HG02610 (cell line): Measurements from ENCODE around the gene HEPN1.

ENCODE experiments used
- ATAC-seq: cut with Tn5 transposase; IDR thresholded peaks from one replicate; pipeline ENCODE4 v1.9.1; 2021; ENCODE audit warnings: mild to moderate bottlenecking, moderate library complexity; ENCODE audit not compliant: unreplicated experiment

Gene HEPN1

DNA sequence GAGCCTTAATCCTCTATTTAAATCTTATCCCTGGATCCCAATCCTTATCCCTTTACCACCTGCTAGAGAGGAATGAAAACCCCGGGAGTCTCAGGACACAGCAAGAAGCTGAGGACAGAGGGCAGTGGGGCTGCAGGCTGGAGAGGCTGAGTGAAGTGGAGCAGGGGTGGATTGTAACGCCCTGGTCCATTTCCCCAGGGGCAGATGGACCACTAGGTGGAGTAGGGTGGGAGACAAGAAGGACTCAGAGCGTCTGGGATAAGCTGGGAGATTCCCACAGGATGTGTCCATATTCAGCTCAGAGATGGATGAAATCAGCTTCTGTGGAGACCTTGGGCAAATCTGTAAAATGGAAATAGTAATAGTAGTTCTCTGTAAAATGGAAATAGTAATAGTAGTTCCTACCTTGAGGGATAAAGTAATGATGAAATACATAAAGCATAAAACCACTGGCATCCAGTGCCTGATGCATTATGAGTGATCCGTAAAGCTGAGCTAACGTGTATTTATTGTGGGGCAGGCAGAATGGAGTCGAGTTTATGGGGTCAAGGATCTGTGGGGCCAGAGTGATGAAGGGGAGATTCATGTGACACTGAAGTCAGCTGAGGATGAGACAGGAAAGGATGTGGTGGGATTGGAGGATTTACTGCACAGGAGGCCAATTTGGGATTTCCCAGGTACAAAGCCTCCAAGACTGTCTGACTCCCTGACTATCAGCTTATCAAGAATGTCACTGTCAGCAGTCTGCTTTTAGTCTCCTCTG, 19.5 kb upstream of the HEPN1 start:
- ATAC-seq: no peak

GRCh38 chr11:124900464-124900863, 18.6 kb upstream of the HEPN1 start:
- ATAC-seq: no peak

- ATAC-seq: no peak
These were observed 16.4 kb upstream of the HEPN1 start for GRCh38 chr11:124902616-124903015.

DNA sequence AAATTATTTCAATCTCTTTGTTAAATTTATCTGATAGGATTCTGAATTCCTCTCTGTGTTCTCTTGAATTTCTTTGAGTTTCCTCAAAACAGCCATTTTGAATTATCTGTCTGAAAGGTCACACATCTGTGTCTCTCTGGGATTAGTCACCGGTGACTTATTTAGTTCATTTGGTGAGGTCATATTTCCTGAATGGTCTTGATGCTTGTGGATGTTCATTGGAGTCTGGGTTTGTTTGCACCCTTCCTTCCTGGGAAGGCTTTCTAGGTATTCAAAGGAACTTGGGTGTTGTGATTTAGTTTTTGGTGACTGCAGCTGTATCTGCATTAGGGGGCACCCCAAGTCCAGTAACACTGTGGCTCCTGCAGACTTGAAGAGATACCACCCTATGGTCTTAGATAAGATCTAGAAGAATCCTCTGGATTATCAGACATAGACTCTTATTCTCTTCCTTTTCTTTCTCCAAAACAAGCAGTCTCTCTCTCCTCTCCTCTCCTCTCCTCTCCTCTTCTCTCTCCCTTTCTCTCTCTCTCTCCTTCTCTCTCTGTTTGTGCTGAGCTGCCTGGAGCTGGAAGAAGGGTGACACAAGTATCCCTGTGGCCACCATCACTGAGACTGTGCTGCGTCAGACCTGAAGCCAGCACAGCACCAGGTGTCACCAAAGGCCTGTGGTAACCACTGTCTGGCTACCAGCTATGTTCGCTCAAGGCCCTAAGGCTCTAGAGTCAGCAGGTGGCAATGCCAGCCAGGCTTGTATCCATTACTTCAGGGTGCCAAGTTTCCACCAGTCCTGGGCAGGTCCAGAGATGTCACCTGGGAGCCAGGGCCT, 3.3 kb upstream of the HEPN1 start:
- no peak for ATAC-seq

- no peak for ATAC-seq
These were observed 2.7 kb upstream of the HEPN1 start for GRCh38 chr11:124916370-124916710.

- no peak for ATAC-seq
These were observed 1.9 kb upstream of the HEPN1 start for GRCh38 chr11:124917115-124917637.

- no peak for ATAC-seq
These were observed 848 bp downstream of the HEPN1 start for GRCh38 chr11:124919898-124920297.

- ATAC-seq: no peak
These were observed 1.3 kb downstream of the HEPN1 start for GRCh38 chr11:124920356-124920755.

DNA sequence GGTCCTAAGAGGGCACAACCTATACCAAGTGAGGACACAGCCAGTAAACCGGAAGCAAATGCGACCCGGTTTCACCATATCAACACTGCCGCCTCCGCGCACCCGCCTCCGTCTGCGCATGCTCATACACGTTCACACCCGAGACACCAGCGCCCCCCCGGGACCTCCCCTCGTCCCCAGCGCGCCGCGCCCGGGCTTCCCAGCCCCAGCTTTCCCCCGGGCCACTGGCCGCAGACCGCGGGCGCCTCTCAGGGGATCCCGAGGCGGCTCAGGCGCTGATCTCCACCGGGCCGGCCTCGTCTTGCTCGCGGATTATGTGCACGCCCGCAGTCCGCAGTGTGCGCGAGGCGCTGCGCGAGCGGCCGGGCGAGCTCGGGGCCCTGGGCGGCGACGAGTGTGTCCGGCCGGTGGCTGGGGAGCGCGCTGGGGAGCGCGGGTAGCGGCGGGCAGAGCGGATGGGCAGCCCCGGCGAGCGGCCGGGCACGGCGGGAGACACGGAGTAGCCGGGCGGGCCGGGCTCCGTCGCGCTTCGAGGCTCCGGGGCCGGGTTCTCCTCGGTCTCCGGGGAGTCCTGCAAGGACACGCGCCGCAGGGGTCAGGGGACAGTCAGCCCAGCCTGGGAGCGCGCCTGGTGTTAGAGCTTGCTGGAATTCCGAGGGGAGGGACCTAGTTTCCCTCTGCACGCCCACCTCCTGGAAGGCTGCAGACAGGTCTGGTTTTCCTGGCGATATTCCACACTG, 2.0 kb downstream of the HEPN1 start:
- no peak for ATAC-seq

DNA sequence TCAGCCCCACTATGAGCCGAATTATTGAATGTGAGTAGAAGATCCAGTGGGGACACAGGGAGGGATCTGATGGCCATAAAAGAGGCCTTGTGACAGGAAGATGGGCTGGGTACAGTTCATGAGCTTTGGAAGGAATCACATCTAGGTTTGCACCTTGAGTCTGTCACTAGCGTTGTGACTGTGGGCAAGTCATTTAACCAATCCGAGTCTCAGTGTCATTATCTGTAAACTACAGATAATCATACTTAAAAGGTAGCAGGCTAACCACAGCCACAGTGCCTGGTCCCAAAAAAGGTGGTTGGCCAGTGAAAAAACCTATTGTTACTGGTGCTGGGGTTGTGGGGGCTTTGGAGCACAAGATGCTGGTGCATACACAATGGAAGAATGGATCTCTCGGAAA, 3.8 kb downstream of the HEPN1 start:
- no peak for ATAC-seq

GRCh38 chr11:124923296-124923695, 4.2 kb downstream of the HEPN1 start:
- ATAC-seq: no peak

- no peak for ATAC-seq
These were observed 10.1 kb downstream of the HEPN1 start for GRCh38 chr11:124928942-124929665.

GRCh38 chr11:124930799-124931198, 11.7 kb downstream of the HEPN1 start:
- ATAC-seq: no peak

- no peak for ATAC-seq
These were observed 16.0 kb downstream of the HEPN1 start for GRCh38 chr11:124934862-124935547.

DNA sequence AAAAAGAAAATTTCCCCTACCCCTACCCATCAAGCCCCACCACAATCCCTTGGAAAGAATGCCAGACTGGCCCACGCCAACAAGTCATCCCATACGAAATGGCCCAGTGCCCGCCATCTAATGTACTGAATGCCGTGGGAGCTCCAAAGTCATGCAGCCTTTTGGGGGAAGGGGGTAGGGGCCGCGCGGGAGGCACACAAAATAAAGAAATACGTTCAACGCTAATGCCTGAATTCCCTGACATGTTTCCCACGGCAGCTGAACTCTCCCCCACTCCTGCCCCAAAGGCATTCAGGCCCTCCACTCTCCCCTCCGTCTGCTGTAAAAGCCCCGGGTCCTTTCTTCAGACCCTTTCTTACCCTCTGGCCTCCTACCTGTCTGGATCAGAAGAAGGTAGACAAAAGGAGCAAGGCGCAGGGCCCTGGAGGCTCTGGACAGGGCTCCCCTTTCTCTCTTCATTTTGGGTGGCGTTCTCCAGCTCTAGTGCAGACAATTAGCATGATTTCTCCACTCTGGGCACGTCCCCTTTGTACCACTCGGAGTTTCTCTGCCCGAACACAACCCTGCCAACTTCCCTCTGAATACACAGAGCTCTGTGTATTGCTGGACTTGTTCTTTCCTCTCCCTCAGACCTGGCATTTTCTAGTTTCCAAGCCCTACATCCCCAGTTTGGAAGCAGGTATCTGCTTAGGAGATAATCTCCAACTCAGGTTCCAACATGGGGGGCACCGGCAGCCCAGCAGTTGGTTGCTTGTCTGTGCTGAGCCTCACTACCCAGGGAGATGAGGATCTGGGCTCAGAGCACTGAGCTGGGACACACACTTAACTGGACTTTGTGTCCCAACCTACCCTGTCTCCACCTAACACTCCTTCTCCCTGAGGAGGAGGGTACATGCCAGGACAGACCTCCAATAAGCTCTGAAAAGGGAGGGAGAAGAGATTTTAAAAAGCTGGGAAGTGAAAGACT, 16.8 kb downstream of the HEPN1 start, which contains the start of gene HEPACAM:
Gene HEPACAM, minus strand, starts transcription at position 500 of the 967 bp plus-strand sequence. Its CDS starts 41 bp downstream, at position 459.
- ATAC-seq: no peak

GRCh38 chr11:124937336-124937935, 18.4 kb downstream of the HEPN1 start:
- ATAC-seq: no peak

- no peak for ATAC-seq
These were observed 19.2 kb downstream of the HEPN1 start for GRCh38 chr11:124938206-124938765.

GRCh38 chr11:124938970-124939369, 19.9 kb downstream of the HEPN1 start:
- ATAC-seq: no peak
